HG03442 (cell line): ENCODE data around the gene CEP131.

Source experiments
- ATAC-seq: cut with Tn5 transposase; IDR thresholded peaks from one replicate; pipeline ENCODE4 v1.9.1; 2021; ENCODE audit warnings: mild to moderate bottlenecking, moderate library complexity; ENCODE audit not compliant: unreplicated experiment

Gene CEP131

DNA sequence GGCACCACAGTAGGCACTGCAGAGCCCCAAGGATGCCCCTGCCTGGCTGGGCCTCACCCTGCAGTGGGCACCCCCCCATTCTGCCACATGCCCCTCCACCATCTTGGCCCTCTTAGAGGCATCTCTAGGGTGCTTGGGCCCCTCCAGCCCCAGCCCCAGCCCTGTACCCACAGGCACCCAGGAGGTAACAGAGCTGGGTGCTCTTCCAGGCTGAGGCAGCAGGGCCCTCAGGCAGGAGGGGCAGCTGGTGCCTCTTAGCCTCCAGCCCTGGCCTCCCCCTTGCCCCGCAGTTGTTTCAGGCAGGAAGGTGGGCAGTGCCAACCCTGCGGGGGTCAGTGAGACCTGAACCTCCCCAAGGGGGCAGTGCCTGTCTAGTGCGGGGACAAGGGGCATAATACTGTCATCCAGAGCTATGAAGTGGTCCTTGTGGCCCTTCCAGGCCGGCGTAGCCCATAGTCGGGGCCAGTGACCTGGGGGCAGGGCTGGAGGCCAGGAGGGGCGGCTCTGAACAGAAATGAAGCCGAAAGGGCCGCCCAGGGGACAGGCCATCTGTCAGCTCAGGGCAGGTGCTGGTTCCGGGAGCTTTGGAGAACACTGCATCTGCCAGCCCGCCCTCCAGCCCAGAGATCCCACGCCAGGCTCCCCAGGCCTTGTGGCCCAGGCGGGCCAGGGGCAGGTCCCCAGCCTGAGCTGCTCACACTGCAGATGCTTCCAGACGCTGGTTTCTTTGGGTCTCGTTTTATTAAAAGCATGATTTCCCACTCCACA lies 51.9 kb downstream of the CEP131 start:
- ATAC-seq = no peak

DNA sequence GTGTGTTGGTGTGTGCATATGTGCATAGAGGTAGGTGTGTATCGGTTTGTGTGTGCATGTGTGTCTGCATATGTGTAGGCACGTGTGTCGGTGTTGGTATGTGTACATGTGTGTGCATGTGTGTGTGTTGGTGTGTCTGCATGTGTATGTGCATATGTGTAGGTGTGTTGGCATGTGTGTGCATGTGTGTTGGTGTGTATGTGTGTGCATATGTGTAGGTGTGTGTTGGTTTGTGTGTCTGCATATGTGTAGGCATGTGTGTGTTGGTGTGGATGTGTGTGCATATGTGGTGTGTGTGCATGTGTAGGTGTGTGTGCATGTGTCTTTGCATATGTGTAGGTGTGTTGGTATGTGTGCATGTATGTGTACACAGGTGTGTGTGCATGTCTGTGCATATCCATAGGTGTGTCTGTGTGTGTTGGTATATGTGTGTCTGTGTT lies 52.9 kb downstream of the CEP131 start:
- no peak for ATAC-seq

GRCh38 chr17:81167638-81168037 lies 55.1 kb downstream of the CEP131 start:
- no peak for ATAC-seq

GRCh38 chr17:81167194-81167524 lies 55.6 kb downstream of the CEP131 start:
- ATAC-seq = no peak

DNA sequence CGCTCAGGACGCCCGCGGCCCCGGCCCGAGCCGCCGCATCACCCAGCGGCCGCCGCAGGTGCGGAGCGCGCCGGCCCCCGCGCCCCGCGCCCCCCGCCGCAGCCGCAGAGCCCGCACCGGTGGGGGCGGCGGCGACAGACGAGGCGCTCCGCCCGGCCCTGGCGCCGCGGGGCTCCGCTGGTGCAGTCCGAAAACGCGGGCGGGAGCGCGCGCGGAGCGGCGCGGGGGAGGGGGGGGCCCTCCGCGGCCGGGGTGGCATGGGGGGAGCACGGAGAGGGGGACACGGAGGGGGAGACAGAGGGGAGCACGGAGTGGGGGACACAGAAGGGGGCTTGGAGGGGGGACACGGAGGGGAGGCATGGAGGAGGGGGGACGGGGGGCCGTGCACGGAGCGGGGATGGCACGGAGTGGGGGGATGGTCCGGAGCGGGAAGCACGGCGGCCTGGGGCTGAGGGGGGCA lies 56.7 kb downstream of the CEP131 start, which contains the start of gene AATK:
AATK (minus strand) TSS at position 189 of the 460 bp plus-strand sequence. CDS start 229 bp downstream, outside the sequence.
- no peak for ATAC-seq

DNA sequence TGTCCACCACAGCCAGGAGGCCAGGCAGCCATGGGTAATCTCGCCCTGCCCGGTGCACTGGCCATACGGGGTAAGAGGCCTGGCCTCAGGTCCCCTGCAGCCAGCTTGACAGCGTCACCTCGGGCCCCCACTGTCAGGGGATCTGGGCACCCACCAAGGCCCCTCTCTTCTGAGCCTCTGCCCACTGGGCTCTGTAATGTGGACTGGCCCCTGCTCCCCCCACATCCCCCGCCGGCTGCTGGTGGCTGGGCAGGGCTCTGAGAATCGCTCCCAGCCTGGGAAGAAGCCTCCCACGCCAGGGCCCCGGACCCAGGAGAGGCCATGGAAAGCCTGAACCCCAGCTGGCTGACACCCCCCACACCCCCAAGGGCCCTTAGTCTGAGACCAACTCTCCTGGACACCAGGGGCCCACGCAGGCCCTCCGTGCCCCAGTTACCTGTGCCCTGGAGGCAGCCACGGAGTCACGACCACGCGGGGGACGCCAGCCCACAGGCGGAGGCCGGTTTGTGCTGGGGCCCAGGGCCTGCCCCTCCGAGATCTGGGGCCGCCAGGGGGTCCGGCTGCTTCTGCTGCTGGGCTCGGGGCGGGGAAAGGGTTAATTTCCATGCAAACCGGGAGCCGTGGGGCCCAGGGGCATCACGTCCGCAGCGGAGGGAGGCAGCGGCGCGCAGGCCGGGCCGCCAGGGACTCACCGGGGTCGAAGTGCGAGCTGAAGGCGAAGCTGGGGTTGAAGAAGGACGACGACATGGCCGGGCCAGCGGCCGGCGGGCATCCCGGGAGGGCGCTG lies 57.3 kb downstream of the CEP131 start, which contains the start of gene PVALEF:
PVALEF (plus strand) TSS at position 262 of the 787 bp plus-strand sequence. CDS start 15,720 bp downstream, outside the sequence.
- ATAC-seq = no peak

DNA sequence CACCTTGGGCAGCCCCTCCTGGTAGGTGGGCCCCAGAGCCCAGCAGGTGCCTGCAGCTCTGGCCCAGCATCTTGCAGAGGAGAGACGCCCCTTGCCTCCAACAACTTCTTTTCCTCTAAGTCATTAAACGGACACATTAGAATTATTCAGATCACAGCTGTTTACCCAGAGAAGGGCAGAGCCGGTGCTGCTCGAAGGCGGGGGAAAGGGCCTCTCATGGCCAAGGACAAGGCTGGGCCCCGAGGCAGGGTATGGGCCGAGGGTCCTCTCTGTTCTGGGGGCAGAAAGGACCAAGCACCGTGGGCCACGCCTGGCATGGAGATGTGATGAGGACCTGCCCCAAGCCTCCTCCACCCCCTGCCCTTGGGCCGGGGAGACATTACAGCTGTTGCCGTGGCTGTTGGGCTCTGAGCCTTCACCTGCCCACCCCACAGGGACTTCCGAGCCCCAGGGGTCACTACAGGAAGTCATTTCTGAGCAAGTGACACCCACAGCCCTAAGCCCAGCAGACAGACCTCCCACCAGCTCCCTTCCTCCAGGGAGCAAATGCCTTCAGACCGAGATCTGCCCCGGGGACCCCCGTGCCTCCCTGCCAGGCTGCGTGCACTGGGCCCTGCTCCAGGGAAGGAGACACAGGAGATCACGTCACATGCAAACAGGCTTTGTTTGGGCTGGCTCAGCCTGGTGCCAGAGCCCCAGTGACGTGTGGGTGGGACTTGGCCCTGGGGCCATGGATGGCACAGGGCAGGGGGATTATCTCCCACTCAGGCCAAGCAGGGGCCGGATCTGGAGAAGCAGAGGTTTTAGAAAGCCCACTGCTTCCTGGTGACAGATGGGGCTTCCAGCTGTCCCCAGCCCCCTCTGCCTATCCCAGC lies 58.2 kb downstream of the CEP131 start:
- ATAC-seq = no peak

DNA sequence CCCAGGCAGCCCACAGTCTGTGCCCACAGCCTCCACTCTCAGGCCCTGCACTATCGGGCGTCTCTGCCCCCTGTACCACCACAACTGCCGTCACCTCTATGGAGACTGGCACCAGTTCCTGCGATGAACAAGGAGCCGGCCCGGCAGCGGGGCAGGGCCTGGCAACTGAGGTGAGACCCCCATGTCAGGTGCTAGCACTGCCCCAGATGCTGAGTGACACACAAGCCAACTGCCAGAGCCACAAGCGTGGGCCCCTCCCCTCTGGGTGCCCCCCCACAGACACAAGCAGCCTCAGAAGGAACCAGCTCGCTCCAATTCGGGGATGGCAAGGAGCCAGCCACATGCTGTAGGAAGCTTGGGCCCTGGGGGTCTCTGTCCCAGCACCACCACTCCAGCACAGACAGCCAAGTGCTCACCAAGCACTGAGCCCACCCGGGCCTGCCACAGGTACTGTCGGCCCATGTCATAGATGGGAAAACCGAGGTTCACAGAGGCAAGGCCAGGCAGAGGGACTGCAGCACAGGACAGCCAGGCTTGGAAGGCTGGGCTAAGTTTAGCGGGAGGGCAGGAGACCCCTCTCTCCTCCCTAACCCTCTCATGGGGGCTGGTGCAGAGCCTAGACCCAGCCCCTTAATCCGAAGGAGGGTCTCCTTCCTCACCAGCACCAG lies 58.9 kb downstream of the CEP131 start:
- no peak for ATAC-seq

GRCh38 chr17:81163051-81163695 lies 59.6 kb downstream of the CEP131 start:
- ATAC-seq = no peak

GRCh38 chr17:81162491-81162890 lies 60.3 kb downstream of the CEP131 start:
- no peak for ATAC-seq

- ATAC-seq = no peak
These were observed 60.8 kb downstream of the CEP131 start for GRCh38 chr17:81161972-81162371.

- no peak for ATAC-seq
These were observed 61.2 kb downstream of the CEP131 start for GRCh38 chr17:81161536-81161935.

- no peak for ATAC-seq
These were observed 61.9 kb downstream of the CEP131 start for GRCh38 chr17:81160747-81161453.

DNA sequence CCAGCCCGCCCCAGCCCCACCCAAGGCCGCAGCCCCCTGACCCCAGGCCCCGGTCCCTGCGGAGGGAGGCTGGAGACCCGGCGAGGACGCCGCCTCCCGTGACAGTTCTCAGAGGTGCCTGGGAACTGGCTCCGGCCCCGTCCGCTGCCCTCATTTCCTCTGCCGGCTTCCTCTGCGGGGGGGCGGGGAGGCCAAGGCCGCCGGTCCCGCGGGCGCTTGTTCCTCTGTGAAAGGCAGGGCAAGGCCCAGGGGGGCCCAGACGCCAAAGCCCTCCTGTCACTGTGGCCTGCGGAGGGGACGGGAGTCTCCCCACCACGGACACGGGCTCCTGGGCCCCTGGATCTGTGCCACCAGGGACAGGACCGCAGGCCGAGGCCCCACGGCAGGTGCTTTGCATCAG lies 62.5 kb downstream of the CEP131 start:
- ATAC-seq = no peak

DNA sequence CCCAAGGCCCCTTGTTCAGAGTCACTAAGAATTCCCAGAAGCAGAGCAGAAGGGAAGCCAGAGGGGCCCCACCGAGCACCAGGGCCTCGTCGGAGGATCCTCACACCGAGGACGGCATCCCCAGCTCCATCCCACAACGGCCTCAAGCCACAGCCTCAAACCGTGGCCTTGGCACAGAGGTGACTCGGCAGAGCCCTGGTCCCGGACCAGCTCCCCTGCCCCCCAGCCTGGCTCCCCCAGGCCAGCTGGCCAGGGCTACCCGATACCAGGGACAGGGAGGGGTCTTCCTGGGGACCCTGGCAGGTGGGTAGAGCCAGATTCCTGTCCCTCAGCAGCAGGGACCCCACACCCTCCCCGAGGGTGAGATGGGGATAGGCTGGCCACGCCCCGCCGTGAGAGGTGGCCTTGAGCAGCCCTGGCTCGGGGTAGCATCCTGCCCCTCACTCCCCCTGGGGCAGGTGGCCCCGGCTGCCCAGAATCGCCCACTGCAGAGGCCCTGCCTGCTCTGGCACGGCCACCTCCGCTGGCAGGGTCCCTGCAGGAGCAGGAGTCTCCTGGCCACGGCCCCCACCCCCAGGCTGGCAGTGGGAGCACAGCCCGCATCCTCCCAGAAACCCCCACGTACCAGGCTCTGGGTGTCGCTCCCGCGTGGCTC lies 63.0 kb downstream of the CEP131 start:
- ATAC-seq = no peak

- ATAC-seq = no peak
These were observed 63.8 kb downstream of the CEP131 start for GRCh38 chr17:81158688-81159590.

DNA sequence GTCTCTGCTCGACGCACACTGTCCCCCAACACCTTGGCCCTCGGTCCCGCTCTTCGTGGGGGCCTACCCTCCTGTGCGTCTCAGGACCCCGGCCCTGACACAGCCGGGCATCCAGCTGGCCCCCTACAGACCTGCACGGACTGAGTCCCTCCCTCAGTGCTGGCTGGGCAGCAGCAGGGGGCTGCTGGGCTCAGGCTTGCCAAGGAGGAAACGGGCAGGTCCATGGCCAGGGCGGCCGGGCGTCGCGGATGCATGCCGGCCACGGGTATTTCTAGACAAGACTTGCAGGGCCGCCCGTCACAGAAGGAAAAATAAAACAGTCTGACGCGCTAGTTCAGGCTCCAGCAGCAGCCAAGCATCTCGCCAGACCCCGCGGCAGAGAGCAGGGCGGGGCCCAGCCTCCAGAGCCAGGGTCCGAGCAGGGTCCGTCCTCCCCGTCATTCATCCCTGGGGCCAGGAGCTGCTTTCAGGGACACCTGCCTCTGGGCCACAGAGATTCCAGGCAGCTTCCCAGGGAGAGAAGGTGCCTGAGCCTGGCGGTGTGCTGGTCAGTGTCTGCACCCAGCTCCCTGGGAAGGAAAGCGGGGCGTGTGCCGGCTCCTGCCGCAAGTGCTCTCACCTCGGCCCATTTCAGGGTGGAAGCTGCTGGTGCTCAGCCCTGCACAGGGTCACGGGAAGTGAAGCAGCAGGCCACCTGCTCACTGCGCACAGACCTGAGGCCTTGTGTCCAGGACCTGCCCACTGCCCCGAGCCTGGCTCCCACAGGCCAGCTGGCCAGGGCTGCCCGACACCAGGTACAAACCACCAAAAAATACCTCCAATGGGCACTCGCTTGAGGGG lies 64.7 kb downstream of the CEP131 start:
- no peak for ATAC-seq
